Activated naive CD8-positive, alpha-beta T cell treated with anti-CD3 and anti-CD28 coated beads, Interleukin-2, amount 50 U/mL, for 24 hours (primary cell): Measurements from ENCODE around the gene KMT2C.
A peak's percentile ranks its signal among the peaks of the same experiment; 100 is the strongest.

ENCODE experiments used
- ATAC-seq: fragments of 150-1000 bp; cut with Tn5 transposase; one replicate; pipeline ENCODE4 v1.10.0; 2021
- DNase-seq: peaks from one replicate; pipeline ENCODE4 v3.0.0; 2021
- H3K27ac Mint-ChIP-seq: one replicate; pipeline ENCODE4 v1.8.0; 2021; ENCODE audit warnings: mild to moderate bottlenecking, mixed read lengths
- H3K27me3 Mint-ChIP-seq: one replicate; pipeline ENCODE4 v1.8.0; 2021; ENCODE audit warnings: mixed read lengths
- H3K36me3 Mint-ChIP-seq: one replicate; pipeline ENCODE4 v1.8.0; 2021; ENCODE audit warnings: low read depth, mixed read lengths
- H3K4me1 Mint-ChIP-seq: one replicate; pipeline ENCODE4 v1.8.0; 2021; ENCODE audit warnings: mixed read lengths
- H3K4me3 Mint-ChIP-seq: one replicate; pipeline ENCODE4 v1.8.0; 2021; ENCODE audit warnings: mild to moderate bottlenecking, moderate library complexity, mixed read lengths
- H3K9me3 Mint-ChIP-seq: one replicate; pipeline ENCODE4 v1.8.0; 2021; ENCODE audit warnings: mixed read lengths

KMT2C gene

GRCh38 chr7:152177681-152178404, 258.0 kb downstream of the KMT2C start:
- Mint-ChIP-seq H3K27me3 (no peaks in the 10 kb centered on the region), H3K4me1 (peaks cover 3% of the 10 kb centered on the region)
- no peak for ATAC-seq

GRCh38 chr7:152176797-152177196, 259.0 kb downstream of the KMT2C start:
- Mint-ChIP-seq H3K9me3 (no peaks in the 10 kb centered on the region), H3K4me3 (no peak overlapping the region), H3K4me1 (peaks cover 3% of the 10 kb centered on the region), H3K36me3 (peaks cover 50% of the 10 kb centered on the region), H3K27ac (peak overlapping the region; percentile 7), H3K27me3 (no peaks in the 10 kb centered on the region)
- ATAC-seq, result no peak
- no peak for DNase-seq

More at GRCh38 chr7:152177681-152178404, 258.0 kb downstream of the KMT2C start:
- H3K36me3 Mint-ChIP-seq, result peaks cover 52% of the 10 kb centered on the region
- DNase-seq, result no peak
- no peaks in the 10 kb centered on the region for H3K9me3 Mint-ChIP-seq
- peak overlapping the region; percentile 8 for H3K27ac Mint-ChIP-seq
- H3K4me3 Mint-ChIP-seq, result no peak overlapping the region

- no peak overlapping the region for H3K27ac Mint-ChIP-seq
- H3K9me3 Mint-ChIP-seq, result no peaks in the 10 kb centered on the region
- peaks cover 1% of the 10 kb centered on the region for H3K4me1 Mint-ChIP-seq
- H3K36me3 Mint-ChIP-seq, result peaks cover 39% of the 10 kb centered on the region
- ATAC-seq (no peak), DNase-seq (no peak)
- no peaks in the 10 kb centered on the region for H3K27me3 Mint-ChIP-seq
- H3K4me3 Mint-ChIP-seq, result no peak overlapping the region
These were observed 262.3 kb downstream of the KMT2C start for GRCh38 chr7:152173372-152174070.

- ATAC-seq (no peak), DNase-seq (no peak)
- H3K4me3 Mint-ChIP-seq, result no peak overlapping the region
- H3K4me1 Mint-ChIP-seq, result peaks cover 14% of the 10 kb centered on the region
- H3K27ac Mint-ChIP-seq, result no peak overlapping the region
- peaks cover 50% of the 10 kb centered on the region for H3K36me3 Mint-ChIP-seq
- no peaks in the 10 kb centered on the region for H3K9me3 Mint-ChIP-seq
- no peaks in the 10 kb centered on the region for H3K27me3 Mint-ChIP-seq
These were observed 273.5 kb downstream of the KMT2C start for GRCh38 chr7:152162287-152162686.

- peaks cover 14% of the 10 kb centered on the region for H3K4me1 Mint-ChIP-seq
- no peaks in the 10 kb centered on the region for H3K9me3 Mint-ChIP-seq
- no peak overlapping the region for H3K27ac Mint-ChIP-seq
- H3K36me3 Mint-ChIP-seq, result peaks cover 50% of the 10 kb centered on the region
- ATAC-seq (no peak), DNase-seq (no peak)
- no peaks in the 10 kb centered on the region for H3K27me3 Mint-ChIP-seq
- H3K4me3 Mint-ChIP-seq, result no peak overlapping the region
These were observed 274.6 kb downstream of the KMT2C start for GRCh38 chr7:152161171-152161570.

- Mint-ChIP-seq H3K27ac (peak overlapping the region; percentile 33), H3K4me3 (peak overlapping the region; percentile 22), H3K9me3 (no peaks in the 10 kb centered on the region), H3K27me3 (no peaks in the 10 kb centered on the region), H3K4me1 (peaks cover 14% of the 10 kb centered on the region), H3K36me3 (peaks cover 52% of the 10 kb centered on the region)
- ATAC-seq (peak; percentile 86), DNase-seq (no peak)
These were observed 276.8 kb downstream of the KMT2C start for GRCh38 chr7:152158801-152159587.

GRCh38 chr7:152152267-152152666, 283.5 kb downstream of the KMT2C start:
- Mint-ChIP-seq H3K4me1 (no peaks in the 10 kb centered on the region), H3K27me3 (no peaks in the 10 kb centered on the region), H3K9me3 (no peaks in the 10 kb centered on the region), H3K27ac (no peak overlapping the region), H3K36me3 (peaks cover 50% of the 10 kb centered on the region), H3K4me3 (no peak overlapping the region)
- DNase-seq, result no peak
- ATAC-seq, result no peak

GRCh38 chr7:152149363-152149762, 286.4 kb downstream of the KMT2C start:
- Mint-ChIP-seq H3K9me3 (no peaks in the 10 kb centered on the region), H3K36me3 (peaks cover 53% of the 10 kb centered on the region), H3K27ac (peak overlapping the region; percentile 1), H3K4me1 (peaks cover 19% of the 10 kb centered on the region), H3K4me3 (no peak overlapping the region), H3K27me3 (no peaks in the 10 kb centered on the region)
- ATAC-seq (no peak), DNase-seq (no peak)

GRCh38 chr7:152148706-152149105, 287.1 kb downstream of the KMT2C start:
- Mint-ChIP-seq H3K4me1 (peaks cover 26% of the 10 kb centered on the region), H3K27ac (no peak overlapping the region), H3K4me3 (no peak overlapping the region), H3K9me3 (no peaks in the 10 kb centered on the region), H3K27me3 (no peaks in the 10 kb centered on the region), H3K36me3 (peaks cover 49% of the 10 kb centered on the region)
- no peak for DNase-seq
- no peak for ATAC-seq

- H3K36me3 Mint-ChIP-seq, result peaks cover 41% of the 10 kb centered on the region
- DNase-seq (peak; percentile 18), ATAC-seq (peak; percentile 50)
- peaks cover 39% of the 10 kb centered on the region for H3K4me1 Mint-ChIP-seq
- no peaks in the 10 kb centered on the region for H3K9me3 Mint-ChIP-seq
- H3K27me3 Mint-ChIP-seq, result no peaks in the 10 kb centered on the region
- H3K27ac Mint-ChIP-seq, result peak overlapping the region; percentile 82
- no peak overlapping the region for H3K4me3 Mint-ChIP-seq
These were observed 289.8 kb downstream of the KMT2C start for GRCh38 chr7:152145853-152146466.

GRCh38 chr7:152144557-152145245, 291.1 kb downstream of the KMT2C start:
- peaks cover 46% of the 10 kb centered on the region for H3K36me3 Mint-ChIP-seq
- ATAC-seq, result peak; percentile 73
- peak overlapping the region; percentile 82 for H3K27ac Mint-ChIP-seq
- no peaks in the 10 kb centered on the region for H3K27me3 Mint-ChIP-seq
- no peak for DNase-seq
- no peaks in the 10 kb centered on the region for H3K9me3 Mint-ChIP-seq
- H3K4me1 Mint-ChIP-seq, result peaks cover 39% of the 10 kb centered on the region
- peak overlapping the region; percentile 21 for H3K4me3 Mint-ChIP-seq

GRCh38 chr7:152142976-152143595, 292.7 kb downstream of the KMT2C start:
- Mint-ChIP-seq H3K9me3 (no peaks in the 10 kb centered on the region), H3K4me1 (peaks cover 39% of the 10 kb centered on the region), H3K27ac (peak overlapping the region; percentile 72), H3K27me3 (no peaks in the 10 kb centered on the region), H3K36me3 (peaks cover 50% of the 10 kb centered on the region), H3K4me3 (no peak overlapping the region)
- DNase-seq (no peak), ATAC-seq (peak; percentile 17)

GRCh38 chr7:152140560-152140959, 295.2 kb downstream of the KMT2C start:
- ATAC-seq, result no peak
- Mint-ChIP-seq H3K9me3 (no peaks in the 10 kb centered on the region), H3K27ac (no peak overlapping the region)

More at GRCh38 chr7:152140560-152140959, 295.2 kb downstream of the KMT2C start:
- H3K4me3 Mint-ChIP-seq, result no peak overlapping the region
- peaks cover 43% of the 10 kb centered on the region for H3K36me3 Mint-ChIP-seq
- DNase-seq, result no peak
- H3K27me3 Mint-ChIP-seq, result no peaks in the 10 kb centered on the region
- H3K4me1 Mint-ChIP-seq, result peaks cover 32% of the 10 kb centered on the region
